Uterus (tissue), 4 donors: ENCODE measurements around the gene HNRNPUL1. TPM values are rescaled to one million over a fixed set of nuclear protein-coding genes. Genes with fewer than 3 reads are reported as not detected.
"Not testable (repeated sequence)": the region's sequence is repeated elsewhere in the genome, so short reads cannot be mapped to it uniquely, and the experiment has no call there.

Experiments used
- DNase-seq, 2 donors: peaks; one replicate each; pipeline ENCODE4 v3.0.0-alpha.2; 2019 to 2020
- H3K27ac ChIP-seq, 2 donors: fragments of 200-600 bp; sonication (generic); 1 replicate in 1 of 2; 2 replicates in 1 of 2; pipeline ENCODE4 v1.5.1; 2016 to 2018
- H3K27me3 ChIP-seq, 2 donors: fragments of 200-600 bp; sonication (generic); one replicate each; pipeline ENCODE4 v1.5.1; 2018 to 2019; ENCODE audit warnings: control low read depth in 1 of 2
- H3K36me3 ChIP-seq, 2 donors: fragments of 200-600 bp; sonication (generic); one replicate each; pipeline ENCODE4 v1.5.1; 2019; ENCODE audit warnings: control low read depth in 1 of 2
- H3K4me1 ChIP-seq, 2 donors: fragments of 200-600 bp; sonication (generic); one replicate each; pipeline ENCODE4 v1.5.1; 2018 to 2019; ENCODE audit warnings: control low read depth in 1 of 2
- H3K4me3 ChIP-seq, 2 donors: fragments of 200-600 bp; sonication (generic); 1 replicate in 1 of 2; 2 replicates in 1 of 2; pipeline ENCODE4 v1.5.1; 2018 to 2019; ENCODE audit warnings: mild to moderate bottlenecking in 1 of 2
- H3K9me3 ChIP-seq, 2 donors: fragments of 200-600 bp; sonication (generic); one replicate each; pipeline ENCODE4 v1.5.1; 2019; ENCODE audit warnings: control low read depth in 1 of 2
- POLR2A ChIP-seq, 2 donors: fragments of 450-650 bp; IDR thresholded peaks; one replicate each; pipeline ENCODE4 v1.6.1; 2016; ENCODE audit warnings: antibody characterized with exemption in 2 of 2, mild to moderate bottlenecking in 1 of 2, moderate library complexity in 1 of 2
- intact Hi-C: fragments of 100-400 bp; cut with DNase I; formaldehyde crosslinking; loops from one replicate; pipeline ENCODE4 v1.15.1; 2023; ENCODE audit warnings: low total_unique reads
- total RNA-seq, 4 donors: library from RNA; depleted of rRNA in 3 of 4; stranded (reverse); fragments of >200 nt in 3 of 4; gene quantifications; one replicate each; pipeline versions ENCODE4 v1.1.0 to v1.2.4, GENCODE V29; 2014 to 2023
- TF ChIP-seq, protein P1 (sequence below), 4 experiments: fragments of 200-600 bp in 2 of 4; fragments of 450-650 bp in 2 of 4; sonication (generic) in 2 of 4; IDR thresholded peaks; one replicate each; pipeline ENCODE4 v1.5.1; 2016 to 2019; ENCODE audit warnings: antibody characterized with exemption in 4 of 4, mild to moderate bottlenecking in 2 of 4, moderate library complexity in 1 of 4
- donor health status: DM: yes; HTN: yes; CAD: no.

The HNRNPUL1 gene
- total RNA-seq, 4 donors from 2014 or later: 49.7 to 219 (median 87.4) TPM

DNA sequence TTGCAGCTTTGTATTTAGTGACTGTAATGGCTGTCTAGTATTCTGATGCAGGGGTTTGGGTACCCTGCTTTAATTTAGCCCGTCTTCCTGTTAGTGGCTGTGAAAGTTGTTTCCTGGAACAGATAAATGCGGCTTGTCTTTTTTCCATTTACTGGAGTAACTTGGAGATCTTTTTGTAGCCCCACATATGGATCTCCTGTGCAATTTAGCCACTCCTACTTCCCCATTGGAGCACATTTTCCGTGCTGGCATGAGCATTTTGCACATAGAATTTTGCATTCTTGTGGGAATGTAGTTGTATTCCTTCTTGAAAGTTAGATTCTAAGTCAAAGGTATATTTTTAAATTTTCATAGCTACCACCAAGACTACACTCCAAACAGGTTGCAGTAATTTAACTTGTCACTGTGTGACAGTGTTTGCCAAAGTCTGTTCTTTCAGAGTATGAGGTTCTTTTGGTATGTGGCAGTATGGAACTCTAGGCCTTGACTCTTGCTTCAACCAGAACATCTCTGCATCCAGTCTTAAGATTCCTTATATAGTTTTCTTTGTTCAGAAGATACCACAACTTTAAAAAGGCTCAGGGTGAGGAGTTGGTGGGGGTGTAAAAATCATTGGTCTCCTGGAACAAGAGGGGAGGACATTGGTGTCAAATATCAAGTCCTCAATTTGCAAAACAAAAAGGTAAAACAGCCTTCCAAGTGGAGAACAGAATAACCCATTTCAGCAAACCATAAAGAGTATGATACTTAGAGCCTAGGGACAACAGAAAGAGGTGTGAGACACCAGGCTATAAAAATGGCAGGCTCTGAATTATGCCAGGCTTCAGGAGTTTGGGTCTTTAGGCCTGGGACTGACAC, 24.7 kb downstream of the HNRNPUL1 start:
- H3K4me3 ChIP-seq: no peak overlapping the region
- no peaks in the 10 kb centered on the region for H3K27me3 ChIP-seq
- H3K4me1 ChIP-seq: no peaks in the 10 kb centered on the region
- intact Hi-C loops: no loop called here
- no peaks in the 10 kb centered on the region for H3K36me3 ChIP-seq
- no peaks in the 10 kb centered on the region for H3K9me3 ChIP-seq
- no peak for DNase-seq
- H3K27ac ChIP-seq: no peak overlapping the region
- TF ChIP-seq POLR2A (IDR thresholded peaks at IDR 0.05): no peak
- TF ChIP-seq, protein P1, sequence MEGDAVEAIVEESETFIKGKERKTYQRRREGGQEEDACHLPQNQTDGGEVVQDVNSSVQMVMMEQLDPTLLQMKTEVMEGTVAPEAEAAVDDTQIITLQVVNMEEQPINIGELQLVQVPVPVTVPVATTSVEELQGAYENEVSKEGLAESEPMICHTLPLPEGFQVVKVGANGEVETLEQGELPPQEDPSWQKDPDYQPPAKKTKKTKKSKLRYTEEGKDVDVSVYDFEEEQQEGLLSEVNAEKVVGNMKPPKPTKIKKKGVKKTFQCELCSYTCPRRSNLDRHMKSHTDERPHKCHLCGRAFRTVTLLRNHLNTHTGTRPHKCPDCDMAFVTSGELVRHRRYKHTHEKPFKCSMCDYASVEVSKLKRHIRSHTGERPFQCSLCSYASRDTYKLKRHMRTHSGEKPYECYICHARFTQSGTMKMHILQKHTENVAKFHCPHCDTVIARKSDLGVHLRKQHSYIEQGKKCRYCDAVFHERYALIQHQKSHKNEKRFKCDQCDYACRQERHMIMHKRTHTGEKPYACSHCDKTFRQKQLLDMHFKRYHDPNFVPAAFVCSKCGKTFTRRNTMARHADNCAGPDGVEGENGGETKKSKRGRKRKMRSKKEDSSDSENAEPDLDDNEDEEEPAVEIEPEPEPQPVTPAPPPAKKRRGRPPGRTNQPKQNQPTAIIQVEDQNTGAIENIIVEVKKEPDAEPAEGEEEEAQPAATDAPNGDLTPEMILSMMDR (IDR thresholded peaks at IDR 0.05): no peak

DNA sequence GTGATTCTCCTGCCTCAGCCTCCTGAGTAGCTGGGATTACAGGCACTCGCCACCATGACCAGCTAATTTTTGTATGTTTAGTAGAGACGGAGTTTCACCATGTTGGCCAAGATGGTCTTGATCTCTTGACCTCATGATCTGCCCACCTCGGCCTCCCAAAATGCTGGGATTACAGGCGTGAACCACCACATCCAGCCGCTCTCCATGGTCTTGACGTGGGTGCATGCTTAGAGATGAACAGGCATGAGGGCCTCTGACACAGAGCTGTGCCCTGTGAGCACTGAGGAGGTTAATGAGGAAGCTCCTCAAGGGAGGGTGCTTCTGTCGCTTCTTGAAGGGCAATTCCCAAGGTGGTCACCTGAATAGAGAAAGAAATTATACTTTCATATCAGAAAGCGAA, 25.6 kb downstream of the HNRNPUL1 start:
- intact Hi-C loops, DNase-seq: not testable (repeated sequence)

GRCh38 chr19:41294393-41294792, 30.2 kb downstream of the HNRNPUL1 start:
- Histone ChIP-seq H3K36me3 (no peaks in the 10 kb centered on the region), H3K27ac (no peak overlapping the region), H3K9me3 (no peaks in the 10 kb centered on the region), H3K4me1 (peaks cover 0 to 13% of the 10 kb centered on the region in 2 donors), H3K4me3 (no peak overlapping the region), H3K27me3 (no peaks in the 10 kb centered on the region)
- TF ChIP-seq, protein P1 (IDR thresholded peaks at IDR 0.05): no peak
- TF ChIP-seq POLR2A (IDR thresholded peaks at IDR 0.05): no peak
- DNase-seq: no peak
- intact Hi-C loops: no loop called here

More for the DNA sequence above, 25.6 kb downstream of the HNRNPUL1 start:
- not testable (repeated sequence) for H3K4me1 ChIP-seq, H3K36me3 ChIP-seq, H3K27ac ChIP-seq, H3K27me3 ChIP-seq, H3K9me3 ChIP-seq, H3K4me3 ChIP-seq

- intact Hi-C loops: no loop called here
- Histone ChIP-seq H3K27me3 (no peaks in the 10 kb centered on the region), H3K27ac (no peak overlapping the region), H3K4me3 (no peak overlapping the region), H3K9me3 (no peaks in the 10 kb centered on the region), H3K36me3 (no peaks in the 10 kb centered on the region), H3K4me1 (peaks cover 0 to 22% of the 10 kb centered on the region in 2 donors)
- DNase-seq: no peak
- TF ChIP-seq, protein P1 (IDR thresholded peaks at IDR 0.05): no peak
- no peak for TF ChIP-seq POLR2A (IDR thresholded peaks at IDR 0.05)
Observed at GRCh38 chr19:41295499-41295898, 31.3 kb downstream of the HNRNPUL1 start.

DNA sequence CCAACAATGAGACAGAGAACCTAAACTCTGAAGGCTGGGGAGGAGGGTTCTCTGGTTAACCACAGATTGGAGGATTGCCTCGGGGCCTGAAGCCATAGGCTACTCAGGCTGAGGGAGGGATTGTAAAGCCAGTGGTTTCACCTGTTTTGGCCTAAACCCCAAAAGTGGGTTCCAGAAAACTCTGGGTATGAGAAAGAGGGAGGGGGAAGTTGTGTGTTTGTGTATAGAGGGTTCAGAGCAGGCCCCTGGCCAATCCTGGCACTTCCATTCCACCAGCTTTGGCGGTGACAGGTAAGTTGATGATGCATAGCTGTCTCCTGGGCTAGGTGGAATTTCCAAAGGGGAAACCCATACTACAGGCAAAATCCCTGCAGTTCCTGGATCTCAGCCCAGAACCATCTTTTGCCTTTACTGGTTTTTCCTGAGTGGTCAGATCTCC, 32.3 kb downstream of the HNRNPUL1 start:
- intact Hi-C loops: no loop called here
- peaks cover 0 to 22% of the 10 kb centered on the region in 2 donors for H3K4me1 ChIP-seq
- H3K36me3 ChIP-seq: no peaks in the 10 kb centered on the region
- H3K9me3 ChIP-seq: no peaks in the 10 kb centered on the region
- no peaks in the 10 kb centered on the region for H3K27me3 ChIP-seq
- no peak for DNase-seq
- TF ChIP-seq, protein P1 (IDR thresholded peaks at IDR 0.05): no peak
- TF ChIP-seq POLR2A (IDR thresholded peaks at IDR 0.05): no peak
- peak overlapping the region in 1 of 2 donors; percentile 17 for H3K27ac ChIP-seq
- H3K4me3 ChIP-seq: no peak overlapping the region
